Measurements from ENCODE around the gene BCL7A.

- TF ChIP-seq ZNF274 (IDR thresholded peaks at IDR 0.05; ENCODE audit: borderline replicate concordance, extremely low read depth, low read length) (no peak), EP300 (IDR thresholded peaks at IDR 0.05; ENCODE audit: borderline replicate concordance in 1 of 2, low read depth in 2 of 2, low read length in 2 of 2) (no peak), EZH2 (IDR thresholded peaks at IDR 0.05; ENCODE audit: low read depth, low read length, severe bottlenecking) (no peak), ASH2L (IDR thresholded peaks at IDR 0.05; ENCODE audit: low read length) (no peak), SIN3A (conservative IDR thresholded peaks at IDR 0.05 in 1 of 2, IDR thresholded peaks at IDR 0.05 in 1 of 2; ENCODE audit: low read depth in 1 of 2, low read length in 2 of 2) (no peak), SRF (IDR thresholded peaks at IDR 0.05; ENCODE audit: low read depth, low read length) (no peak), BRCA1 (IDR thresholded peaks at IDR 0.05; ENCODE audit: low read depth, low read length) (no peak), POLR2A (IDR thresholded peaks at IDR 0.05; ENCODE audit: control extremely low read depth in 1 of 2, low read depth in 2 of 2, low read length in 2 of 2) (no peak), POLR2AphosphoS5 (IDR thresholded peaks at IDR 0.05; ENCODE audit: low read depth, low read length) (no peak), BCL11A (IDR thresholded peaks at IDR 0.05; ENCODE audit: low read depth in 2 of 2, low read length in 2 of 2) (no peak)
- TF ChIP-seq, protein P1, sequence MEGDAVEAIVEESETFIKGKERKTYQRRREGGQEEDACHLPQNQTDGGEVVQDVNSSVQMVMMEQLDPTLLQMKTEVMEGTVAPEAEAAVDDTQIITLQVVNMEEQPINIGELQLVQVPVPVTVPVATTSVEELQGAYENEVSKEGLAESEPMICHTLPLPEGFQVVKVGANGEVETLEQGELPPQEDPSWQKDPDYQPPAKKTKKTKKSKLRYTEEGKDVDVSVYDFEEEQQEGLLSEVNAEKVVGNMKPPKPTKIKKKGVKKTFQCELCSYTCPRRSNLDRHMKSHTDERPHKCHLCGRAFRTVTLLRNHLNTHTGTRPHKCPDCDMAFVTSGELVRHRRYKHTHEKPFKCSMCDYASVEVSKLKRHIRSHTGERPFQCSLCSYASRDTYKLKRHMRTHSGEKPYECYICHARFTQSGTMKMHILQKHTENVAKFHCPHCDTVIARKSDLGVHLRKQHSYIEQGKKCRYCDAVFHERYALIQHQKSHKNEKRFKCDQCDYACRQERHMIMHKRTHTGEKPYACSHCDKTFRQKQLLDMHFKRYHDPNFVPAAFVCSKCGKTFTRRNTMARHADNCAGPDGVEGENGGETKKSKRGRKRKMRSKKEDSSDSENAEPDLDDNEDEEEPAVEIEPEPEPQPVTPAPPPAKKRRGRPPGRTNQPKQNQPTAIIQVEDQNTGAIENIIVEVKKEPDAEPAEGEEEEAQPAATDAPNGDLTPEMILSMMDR (IDR thresholded peaks at IDR 0.05; ENCODE audit: control extremely low read depth in 1 of 3, insufficient read depth in 1 of 3, low read depth in 1 of 3, low read length in 3 of 3): no peak
These were observed 67.4 kb downstream of the BCL7A start for GRCh38 chr12:122089077-122089476.
